IPS-18c (cell line): ENCODE measurements around the gene GATC.

Source experiments
- H3K4me3 ChIP-seq: 2 replicates; pipeline ENCODE4 v1.7.0; 2013; ENCODE audit warnings: low read depth, mild to moderate bottlenecking, low read length, moderate library complexity; ENCODE audit not compliant: insufficient read depth
- H3K9me3 ChIP-seq: one replicate; pipeline ENCODE4 v1.6.1; 2013; ENCODE audit warnings: mild to moderate bottlenecking, low read length, moderate library complexity; ENCODE audit not compliant: control insufficient read depth, insufficient read depth

GATC gene, protein sequence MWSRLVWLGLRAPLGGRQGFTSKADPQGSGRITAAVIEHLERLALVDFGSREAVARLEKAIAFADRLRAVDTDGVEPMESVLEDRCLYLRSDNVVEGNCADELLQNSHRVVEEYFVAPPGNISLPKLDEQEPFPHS

DNA sequence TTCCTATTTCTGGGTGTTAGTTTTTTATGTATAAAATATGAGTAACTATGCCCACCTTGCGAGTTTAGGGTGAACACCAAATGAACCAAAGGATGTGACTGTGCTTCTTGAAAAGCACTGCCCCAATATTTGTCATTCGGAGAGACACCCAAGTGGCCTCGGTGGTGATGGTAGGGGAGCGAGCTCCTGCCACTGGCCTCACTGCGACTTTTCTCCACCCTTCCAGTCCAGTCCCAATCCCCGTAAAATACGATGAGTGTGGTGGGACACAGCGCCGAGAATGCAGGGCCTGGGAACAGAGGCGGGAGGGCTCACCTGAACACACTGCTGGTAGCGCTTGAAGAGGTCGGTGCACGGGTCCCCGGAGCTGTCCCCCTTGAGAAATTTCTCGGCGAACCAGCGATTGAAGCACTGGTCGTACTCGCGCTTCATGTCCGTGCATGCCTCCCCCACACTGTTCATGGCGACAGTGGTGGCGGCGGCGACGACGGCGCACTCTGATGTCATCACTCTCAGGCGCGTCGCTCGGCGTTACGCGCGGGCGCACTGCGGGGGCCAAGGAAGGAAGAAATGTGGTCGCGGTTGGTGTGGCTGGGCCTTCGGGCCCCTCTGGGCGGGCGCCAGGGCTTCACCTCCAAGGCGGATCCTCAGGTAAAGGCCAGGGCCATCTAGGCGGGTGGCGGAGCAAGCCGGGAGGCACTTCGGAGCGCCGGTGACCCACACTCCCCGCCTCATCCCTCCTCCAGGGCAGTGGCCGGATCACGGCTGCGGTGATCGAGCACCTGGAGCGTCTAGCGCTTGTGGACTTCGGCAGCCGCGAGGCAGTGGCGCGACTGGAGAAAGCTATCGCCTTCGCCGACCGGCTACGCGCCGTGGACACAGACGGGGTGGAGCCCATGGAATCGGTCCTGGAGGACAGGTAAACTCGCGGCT is at the start of gene GATC, which contains the start of gene TRIAP1:
GATC (plus strand) TSS at position 534 of the 933 bp plus-strand sequence; CDS start at position 571, 37 bp downstream.
TRIAP1 (minus strand) TSS at position 474 of the 933 bp plus-strand sequence; CDS start at position 462, 12 bp downstream.
- Histone ChIP-seq H3K9me3 (no peaks in the 10 kb centered on the region), H3K4me3 (peak within 1 kb of the TSS; percentile 97)

DNA sequence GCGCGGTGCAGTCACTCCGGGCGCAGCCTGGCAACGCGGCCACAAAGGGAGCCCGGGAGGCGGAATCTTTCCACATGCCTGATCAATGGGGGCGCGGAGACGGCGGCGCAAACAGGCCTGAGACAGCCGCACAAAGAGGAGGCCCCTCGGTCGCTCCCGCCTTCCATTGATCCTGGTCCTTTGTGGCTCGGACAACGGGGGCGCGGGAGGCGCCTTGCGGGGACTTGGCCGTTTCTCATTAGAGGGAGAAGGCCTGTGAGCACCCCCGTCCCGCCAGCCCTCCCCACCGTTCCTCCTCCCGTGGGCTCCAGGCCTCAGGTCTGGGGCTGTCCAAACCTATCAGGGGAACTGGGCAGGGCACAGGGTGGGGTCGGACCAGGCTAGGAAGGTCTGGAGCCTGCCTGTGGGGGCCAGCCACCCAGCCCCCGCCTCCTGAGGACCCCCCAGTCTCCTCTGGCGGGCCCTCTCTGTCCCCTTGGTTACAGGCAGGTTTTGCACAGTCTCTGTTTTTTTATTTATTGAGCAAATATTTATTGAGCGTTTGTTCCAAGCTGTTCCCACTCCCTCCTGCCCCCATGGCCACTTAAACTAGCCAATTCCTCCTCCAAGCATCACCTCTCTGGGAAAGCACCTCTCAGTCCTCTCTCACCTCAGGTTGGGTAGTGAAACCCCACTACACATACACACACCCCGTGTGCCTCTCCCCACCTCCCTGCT is 48.3 kb upstream of the GATC start:
- Histone ChIP-seq H3K4me3 (no peak overlapping the region), H3K9me3 (peaks cover 2% of the 10 kb centered on the region)

DNA sequence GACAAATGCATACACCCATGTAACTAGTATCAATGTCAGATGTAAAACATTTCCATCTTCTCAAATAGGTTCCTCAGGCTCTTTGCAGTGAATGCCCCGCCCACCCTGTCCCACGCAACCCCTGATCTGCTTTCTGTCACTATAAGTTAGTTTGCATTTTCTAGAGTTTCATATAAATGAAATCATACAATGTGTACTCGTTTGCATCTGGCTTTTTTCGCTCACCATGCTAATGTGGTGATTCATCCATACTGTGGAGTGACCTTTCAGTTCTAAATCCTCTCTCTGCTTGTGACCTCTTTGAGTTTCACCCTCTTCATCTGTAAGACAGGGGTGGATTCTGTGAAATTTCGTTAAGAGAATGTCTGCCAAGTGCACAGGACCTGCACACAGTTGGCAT is 46.7 kb upstream of the GATC start:
- H3K4me3 ChIP-seq, result no peak overlapping the region

DNA sequence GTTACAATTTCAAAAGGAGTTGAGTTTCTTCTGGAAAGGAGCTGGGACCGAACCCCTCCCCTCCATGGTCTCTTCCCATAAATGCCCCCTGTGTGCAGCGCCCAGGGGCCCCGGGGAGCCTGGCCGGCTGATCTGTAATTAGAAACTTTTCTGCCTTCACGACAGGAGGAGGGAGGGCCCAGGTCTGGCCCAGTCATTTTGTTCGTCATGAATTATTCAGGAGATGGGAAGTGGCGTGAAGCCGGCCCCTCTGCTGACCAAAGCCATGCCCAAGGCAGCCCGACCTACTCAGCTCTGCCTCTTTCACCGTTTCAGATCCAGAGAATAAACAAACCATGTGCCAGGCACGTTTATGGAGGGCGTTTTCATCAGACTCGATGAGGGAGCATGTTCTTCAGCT is 44.0 kb upstream of the GATC start:
- Histone ChIP-seq H3K4me3 (no peak overlapping the region), H3K9me3 (peaks cover 2% of the 10 kb centered on the region)

More for the DNA sequence above, 46.7 kb upstream of the GATC start:
- H3K9me3 ChIP-seq, result peaks cover 2% of the 10 kb centered on the region

DNA sequence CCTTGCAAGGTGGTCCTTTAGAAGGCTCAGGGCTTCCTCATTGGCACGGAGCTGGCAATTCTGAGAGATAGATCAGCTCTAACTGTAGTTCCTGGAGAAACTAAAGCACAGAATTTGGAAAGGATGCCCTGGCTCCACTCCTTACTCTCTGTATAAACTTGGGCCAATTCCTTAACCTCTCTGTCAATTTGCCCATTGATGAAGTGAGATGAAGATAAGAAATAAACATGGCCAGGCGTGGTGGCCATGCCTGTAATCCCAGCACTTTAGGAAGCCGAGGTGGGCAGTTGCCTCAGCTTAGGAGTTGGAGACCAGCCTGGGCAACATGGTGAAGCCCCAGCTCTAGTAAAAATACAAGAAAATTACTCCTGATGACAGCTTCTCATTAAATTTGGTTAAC is 42.4 kb upstream of the GATC start:
- Histone ChIP-seq H3K4me3 (no peak overlapping the region), H3K9me3 (no peaks in the 10 kb centered on the region)

DNA sequence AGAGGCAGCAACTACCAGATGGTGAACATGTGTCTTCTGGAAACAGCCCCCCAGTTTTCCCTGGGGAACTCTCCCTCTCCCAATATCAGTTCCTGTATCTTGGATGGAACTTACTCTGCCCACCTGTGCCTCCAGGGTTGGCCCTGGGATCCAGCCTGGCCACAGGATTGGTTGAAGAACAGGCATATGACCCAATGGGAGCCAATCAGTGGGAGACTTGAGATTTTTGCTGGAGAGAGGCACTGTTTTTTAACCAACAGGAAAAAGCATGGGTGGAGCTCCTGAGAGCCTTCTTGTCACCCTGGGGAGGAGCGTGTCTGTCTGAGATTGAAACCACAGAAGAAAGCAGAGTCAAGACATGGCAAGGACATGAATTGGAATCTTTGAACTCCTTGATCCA is 42.0 kb upstream of the GATC start:
- Histone ChIP-seq H3K4me3 (no peak overlapping the region), H3K9me3 (no peaks in the 10 kb centered on the region)

DNA sequence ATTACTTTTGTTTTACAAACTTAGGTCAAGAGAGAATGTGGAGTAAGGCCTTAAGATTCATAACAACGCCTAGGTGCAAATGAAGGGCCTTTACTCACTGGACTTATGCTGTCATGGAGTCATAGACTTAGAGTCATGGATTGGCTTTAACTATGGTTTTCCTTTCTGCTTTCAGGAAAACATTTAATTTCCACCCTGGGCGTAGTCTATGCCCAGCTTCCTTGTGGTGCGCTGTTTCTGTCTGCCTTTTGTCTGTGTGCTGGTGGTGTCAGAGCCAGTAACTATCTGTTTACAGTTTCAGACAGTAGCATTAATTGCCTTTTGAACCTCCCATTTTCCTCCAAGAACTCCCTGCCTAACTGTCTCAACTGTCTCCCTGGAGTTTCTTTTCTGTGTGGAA is 40.2 kb upstream of the GATC start:
- no peak overlapping the region for H3K4me3 ChIP-seq

DNA sequence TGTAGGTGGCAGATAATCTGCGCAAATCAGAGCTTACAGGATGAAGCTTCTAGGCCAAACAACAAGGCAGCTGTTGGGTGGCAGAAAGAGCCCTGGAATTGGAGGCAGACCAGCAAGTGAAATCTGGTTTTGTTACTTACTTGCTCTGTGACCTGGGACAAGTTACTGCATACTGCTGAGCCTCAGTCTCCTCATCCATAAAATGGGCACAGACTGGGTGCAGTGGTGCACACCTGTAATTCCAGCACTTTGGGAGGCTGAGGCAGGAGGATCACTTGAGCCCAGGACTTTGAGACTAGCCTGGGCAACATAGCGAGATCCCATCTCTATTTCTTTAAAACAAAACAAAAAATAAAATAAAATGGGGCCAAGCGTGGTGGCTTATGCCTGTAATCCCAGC is 39.7 kb upstream of the GATC start:
- H3K4me3 ChIP-seq, result no peak overlapping the region
- no peaks in the 10 kb centered on the region for H3K9me3 ChIP-seq

More for the DNA sequence above, 40.2 kb upstream of the GATC start:
- H3K9me3 ChIP-seq, result no peaks in the 10 kb centered on the region

DNA sequence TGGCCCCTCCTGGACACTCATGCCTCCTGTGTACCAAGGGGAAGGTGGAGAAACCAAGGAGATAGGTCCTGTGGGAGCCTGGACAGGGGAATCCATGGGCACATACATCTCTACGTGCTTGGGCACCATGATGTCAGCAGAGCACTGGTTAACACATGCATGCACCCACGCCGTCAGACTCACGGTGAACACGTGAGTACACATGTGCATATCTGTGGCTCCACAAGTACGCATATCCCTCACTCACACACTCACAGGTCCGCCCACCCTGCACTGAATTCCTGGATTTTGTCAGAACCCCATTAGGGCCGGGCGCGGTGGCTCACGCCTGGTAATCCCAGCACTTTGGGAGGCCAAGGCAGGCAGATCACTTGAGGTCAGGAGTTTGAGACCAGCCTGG is 37.5 kb upstream of the GATC start:
- no peaks in the 10 kb centered on the region for H3K9me3 ChIP-seq
- no peak overlapping the region for H3K4me3 ChIP-seq

DNA sequence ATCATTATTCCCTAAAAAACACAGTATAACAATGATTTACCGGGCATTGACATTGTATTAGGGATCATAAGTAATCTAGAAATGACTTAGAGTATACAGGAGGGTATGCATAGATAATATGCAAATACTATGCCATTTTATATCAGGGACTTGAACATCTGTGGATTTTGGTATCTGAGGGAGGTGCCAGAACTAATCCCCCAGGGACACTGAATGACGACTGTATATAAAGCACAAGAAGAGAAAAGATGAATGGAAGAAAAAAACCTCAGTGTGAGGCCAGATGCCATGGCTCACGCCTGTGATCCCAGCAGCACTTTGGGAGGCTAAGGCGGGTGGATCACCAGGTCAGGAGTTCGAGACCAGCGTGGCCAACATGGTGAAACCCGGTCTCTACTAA is 33.8 kb upstream of the GATC start:
- Histone ChIP-seq H3K4me3 (no peak overlapping the region), H3K9me3 (no peaks in the 10 kb centered on the region)

DNA sequence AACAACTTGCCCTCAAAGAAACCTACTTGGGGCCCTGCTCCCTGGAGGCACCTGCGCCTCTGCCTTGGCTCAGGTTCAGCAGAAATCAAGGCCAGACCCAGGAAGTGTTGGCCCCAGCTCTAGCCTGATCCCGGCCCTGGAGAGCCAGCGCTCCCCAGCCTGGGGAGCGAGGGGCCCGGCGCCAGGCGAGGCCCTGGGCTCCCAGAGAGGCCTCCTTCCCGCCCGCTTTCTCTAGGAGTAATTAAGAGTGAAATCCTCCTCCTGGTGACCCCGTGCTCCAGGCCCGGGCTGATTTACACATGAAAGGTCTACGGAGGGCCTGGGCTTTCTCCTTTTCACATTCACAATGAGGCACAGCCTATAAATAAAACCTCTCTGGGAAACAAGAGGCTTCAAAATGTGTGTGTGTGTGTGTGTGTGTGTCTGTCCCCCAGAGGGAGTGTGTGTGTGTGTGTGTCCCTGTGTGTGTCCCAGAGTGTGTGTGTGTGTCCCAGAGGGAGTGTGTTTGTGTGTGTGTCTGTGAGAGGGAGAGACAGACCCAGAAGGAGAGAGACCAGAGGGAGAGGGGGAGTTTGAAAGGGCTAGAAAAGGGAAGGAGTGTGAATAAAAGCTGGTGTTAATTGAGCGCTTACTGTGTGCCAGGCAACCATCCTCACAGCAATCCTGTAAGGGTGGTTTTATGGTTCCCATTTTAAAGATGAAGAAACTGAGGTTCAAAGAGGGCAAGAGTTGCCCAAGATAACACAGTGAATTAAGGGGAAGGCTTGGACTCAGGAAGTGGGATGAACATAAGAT is 32.1 kb upstream of the GATC start:
- Histone ChIP-seq H3K4me3 (no peak overlapping the region; the same call in 1 of the 2 replicates), H3K9me3 (no peaks in the 10 kb centered on the region)

DNA sequence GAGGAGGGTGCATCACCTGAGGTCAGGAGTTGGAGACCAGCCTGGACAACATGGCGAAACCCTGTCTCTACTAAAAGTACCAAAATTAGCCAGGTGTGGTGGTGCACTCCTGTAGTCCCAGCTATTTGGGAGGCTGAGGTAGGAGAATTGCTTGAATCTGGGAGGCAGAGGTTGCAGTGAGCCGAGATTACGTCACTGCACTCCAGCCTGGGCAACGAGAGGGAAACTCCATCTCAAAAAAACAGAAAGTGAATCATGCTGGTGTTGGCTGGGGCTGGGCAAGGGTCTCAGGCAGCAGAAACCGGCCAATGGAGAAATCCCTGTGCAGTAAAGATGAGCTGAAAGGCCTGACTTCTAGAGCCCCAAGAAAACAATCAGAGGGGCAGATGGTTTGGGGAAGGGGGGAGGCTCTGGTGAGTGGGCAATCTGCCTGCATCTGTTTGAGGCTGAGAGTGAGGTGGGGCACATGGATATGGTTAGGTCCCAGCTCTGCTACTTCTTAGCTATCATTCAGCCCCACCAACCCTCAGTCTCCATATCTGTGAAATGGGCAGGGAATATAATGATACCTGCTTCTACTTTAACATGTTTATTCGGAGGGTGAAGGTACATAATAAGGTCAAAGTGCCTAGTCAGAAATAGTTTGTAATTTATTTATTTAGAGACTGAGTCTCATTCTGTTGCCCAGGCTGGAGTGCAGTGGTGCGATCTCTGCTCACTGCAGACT is 29.6 kb upstream of the GATC start:
- H3K9me3 ChIP-seq, result no peaks in the 10 kb centered on the region
- no peak overlapping the region for H3K4me3 ChIP-seq

DNA sequence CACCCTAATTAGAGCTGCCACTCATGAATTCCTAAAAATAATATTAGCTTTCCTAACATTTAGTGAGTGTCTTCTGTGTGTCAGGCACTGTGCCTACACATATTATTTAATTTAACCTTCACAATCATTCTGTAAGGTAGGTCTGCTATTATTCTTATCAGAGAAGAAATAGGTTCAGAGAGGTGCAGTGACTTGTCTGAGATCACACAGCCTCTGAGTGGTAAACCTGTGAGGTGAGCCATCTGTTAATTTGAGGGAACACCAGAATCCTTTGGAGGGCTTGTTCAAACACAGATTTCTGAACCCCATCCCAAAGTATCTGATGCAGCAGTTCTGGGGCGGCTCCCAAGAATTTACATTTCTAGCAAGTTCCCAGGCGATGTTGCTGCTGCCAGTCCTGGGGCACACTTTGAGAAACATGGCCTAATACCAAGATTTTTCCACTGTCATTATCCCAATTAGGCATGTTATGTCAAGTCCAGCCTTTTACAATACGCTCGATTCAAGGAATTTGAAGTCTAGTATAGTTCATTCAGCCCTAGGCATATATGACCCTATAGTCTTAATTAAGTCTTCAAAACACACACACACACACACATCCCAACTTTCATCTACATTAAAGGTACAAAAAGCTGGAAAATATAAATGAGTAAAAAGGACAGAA is 28.2 kb upstream of the GATC start:
- no peak overlapping the region for H3K4me3 ChIP-seq
- no peaks in the 10 kb centered on the region for H3K9me3 ChIP-seq

DNA sequence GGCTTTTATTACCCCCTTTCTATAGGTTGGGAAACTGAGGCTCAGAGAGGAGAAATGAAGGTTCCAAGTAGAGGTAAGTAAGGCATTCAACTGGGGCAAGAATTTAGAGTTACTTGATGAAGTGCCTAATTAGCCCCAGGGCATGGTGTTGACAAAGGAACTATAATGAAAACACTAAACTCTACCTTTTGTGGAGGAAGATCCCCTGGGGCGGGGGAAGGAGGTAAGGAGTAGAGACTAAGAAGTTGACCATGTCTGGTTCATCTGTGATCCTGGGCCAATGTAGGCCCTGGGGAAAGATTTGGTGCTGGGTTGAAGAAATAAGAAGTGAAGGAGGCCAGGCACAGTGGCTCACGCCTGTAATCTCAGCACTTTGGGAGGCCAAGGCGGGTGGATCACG is 24.5 kb upstream of the GATC start:
- Histone ChIP-seq H3K4me3 (no peak overlapping the region), H3K9me3 (no peaks in the 10 kb centered on the region)

DNA sequence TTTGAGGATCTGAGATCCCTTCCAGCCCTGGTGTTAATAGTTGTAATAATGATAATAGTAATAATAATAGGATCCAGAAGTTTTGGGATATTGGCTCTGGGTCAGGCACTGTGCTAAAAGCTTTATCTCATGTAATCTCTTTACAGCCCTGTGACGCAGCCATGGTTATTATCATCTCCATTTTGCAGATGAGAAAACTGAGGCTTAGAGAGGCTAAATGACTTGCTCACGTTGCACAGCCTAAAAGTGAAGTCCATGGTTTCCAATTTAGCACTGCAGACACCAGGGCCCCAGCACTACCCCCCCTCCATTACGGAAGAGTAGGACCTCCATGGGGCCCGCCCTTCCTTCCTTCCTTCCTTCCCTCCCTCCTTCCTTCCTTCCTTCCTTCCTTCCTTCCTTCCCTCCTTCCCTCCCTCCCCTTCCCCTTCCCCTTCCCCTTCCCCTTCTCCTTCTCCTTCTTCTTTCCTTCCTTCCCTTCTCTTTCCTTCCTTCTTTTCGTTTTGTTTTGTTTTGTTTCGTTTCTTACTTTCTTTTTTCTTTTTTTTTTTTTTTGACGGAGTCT is 23.3 kb upstream of the GATC start:
- Histone ChIP-seq H3K9me3 (peaks cover 3% of the 10 kb centered on the region), H3K4me3 (no peak overlapping the region)

DNA sequence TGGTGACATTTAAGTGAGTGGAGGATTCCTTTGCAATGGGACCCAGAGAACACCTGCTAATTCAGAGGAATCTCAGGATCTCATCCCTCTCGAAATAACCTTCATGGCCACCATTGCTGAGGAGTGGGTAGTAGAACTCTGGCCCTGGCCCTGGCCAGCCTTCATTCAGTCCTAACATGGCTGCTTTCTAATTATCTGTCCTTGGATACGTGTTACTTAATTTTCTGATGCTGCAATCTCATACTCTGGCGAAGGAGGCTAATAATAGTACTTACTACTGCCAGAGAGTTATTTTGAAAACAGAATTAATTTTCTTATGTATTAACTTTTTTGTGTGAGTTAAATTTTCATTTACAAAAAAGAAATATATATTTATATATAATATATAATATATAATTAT is 20.4 kb upstream of the GATC start:
- H3K4me3 ChIP-seq, result no peak overlapping the region
- H3K9me3 ChIP-seq, result peaks cover 3% of the 10 kb centered on the region
